Measurements from ENCODE around the gene RSRP1.
"Not testable (repeated sequence)": the region's sequence is repeated elsewhere in the genome, so short reads cannot be mapped to it uniquely, and the experiment has no call there.

GRCh38 chr1:25277295-25277694, 30.0 kb upstream of the RSRP1 start:
- TF ChIP-seq CTCF (IDR thresholded peaks at IDR 0.05; ENCODE audit: insufficient read depth, low read length, poor library complexity, severe bottlenecking); EZH2phosphoT487 (conservative IDR thresholded peaks at IDR 0.05; ENCODE audit: low read length): not testable (repeated sequence)
